ENCODE data around the gene TNFSF8. TPM values are rescaled to one million over a fixed set of nuclear protein-coding genes. Genes with fewer than 3 reads are reported as not detected.

TNFSF8 gene
- polyA plus RNA-seq, 1 donor: 0.27 TPM

GRCh38 chr9:114936581-114936980, 6.2 kb upstream of the TNFSF8 start:
- no peak for DNase-seq

DNA sequence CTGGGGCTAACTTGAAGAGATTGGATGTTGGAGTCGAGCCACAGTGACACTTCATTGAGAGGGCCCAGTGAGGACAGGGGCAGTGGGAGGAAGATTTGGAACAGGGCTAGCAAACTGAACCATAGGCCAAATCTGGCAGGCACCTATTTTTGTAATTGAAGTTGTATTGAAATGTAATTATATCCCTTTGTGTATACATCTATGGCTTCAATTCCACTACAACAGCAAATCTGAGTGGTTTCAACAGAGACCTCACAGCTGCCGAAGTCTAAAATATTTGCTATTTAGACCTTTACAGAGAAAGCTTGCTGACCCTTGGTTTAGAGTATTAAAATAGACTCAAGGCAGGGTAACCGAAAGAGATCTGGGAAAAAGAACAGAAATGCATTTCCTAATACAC, 4.7 kb upstream of the TNFSF8 start:
- no peak for DNase-seq

DNA sequence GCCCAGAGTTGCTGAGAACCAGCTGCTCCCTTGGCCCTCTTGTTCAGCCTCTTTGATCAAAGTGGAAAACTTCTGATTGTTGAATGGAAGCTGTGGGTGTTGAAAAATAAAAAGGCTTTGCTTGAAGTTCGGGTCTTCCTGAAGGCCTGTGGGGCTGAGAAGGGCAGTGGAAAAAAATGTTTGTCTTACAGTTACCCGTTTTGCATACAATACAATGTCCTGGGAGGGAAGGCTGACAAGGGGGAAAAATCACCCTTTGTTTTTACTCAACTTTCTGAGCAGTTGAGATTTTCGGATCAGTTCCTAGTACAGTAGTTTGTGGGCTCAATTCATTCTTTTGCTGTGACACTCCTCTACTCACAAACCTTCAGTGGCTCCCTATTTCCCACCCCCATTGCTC, 2.1 kb upstream of the TNFSF8 start:
- no peak for DNase-seq

- DNase-seq: no peak
Measured at GRCh38 chr9:114931407-114931806, 1.0 kb upstream of the TNFSF8 start.

GRCh38 chr9:114929201-114929600, 1.2 kb downstream of the TNFSF8 start:
- DNase-seq: no peak

DNA sequence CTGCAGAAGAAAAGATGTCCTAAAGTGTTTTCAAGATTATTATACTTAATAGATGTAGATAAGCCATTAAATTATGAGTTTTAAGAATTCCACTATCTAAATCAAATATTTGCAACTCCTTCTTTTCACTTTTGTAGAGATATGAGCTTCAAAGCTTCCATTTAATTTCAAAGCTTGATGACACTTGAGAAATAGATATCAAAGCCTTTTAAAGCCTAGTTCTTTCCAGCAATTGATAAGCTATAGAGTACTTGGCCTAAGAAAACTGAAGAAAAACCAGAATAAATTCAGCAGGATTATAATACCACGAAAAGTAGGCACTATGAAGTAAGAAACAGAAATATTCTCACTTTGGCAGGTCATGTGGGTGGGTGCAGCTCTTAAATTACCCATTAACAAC, 1.7 kb downstream of the TNFSF8 start:
- no peak for DNase-seq

DNA sequence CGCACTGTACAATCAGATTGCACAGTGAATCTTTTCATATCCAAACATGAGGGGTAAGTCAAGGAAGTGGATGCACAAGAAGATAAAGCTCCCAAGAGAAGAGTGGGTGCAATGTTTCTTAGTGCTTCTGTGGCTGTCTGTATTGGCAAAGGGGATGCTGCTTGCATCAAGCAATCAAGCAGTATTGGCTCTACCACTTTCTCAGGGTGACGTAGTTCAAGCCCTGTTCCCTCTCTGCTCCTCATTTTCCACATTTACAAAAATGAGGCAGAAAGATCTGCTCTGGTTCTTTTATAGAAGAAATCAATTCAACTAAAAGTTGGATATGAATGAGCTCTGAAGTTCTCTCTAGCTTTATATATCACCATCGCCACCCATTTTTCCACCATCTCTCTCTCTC, 2.3 kb downstream of the TNFSF8 start:
- no peak for DNase-seq

GRCh38 chr9:114925672-114926071, 4.7 kb downstream of the TNFSF8 start:
- no peak for DNase-seq

DNA sequence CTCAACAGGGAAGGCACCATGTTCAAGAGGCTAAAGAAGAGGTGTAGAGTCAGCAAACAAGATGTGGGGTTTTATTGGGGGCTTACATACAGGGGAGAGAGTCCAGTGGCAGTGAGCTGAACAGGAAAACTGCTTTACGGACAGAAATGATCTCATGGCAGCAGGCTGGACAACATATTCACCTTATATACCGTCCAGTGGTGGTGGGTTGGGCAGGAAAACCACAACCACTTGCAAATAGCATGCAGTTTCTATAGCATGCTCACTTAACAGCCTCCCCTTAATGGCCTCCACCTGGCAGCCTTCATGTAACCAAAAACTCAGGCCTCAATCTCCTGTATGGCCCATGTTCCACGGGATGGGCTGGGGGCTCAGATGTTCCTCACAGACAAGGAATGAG, 5.4 kb downstream of the TNFSF8 start:
- DNase-seq: no peak

DNA sequence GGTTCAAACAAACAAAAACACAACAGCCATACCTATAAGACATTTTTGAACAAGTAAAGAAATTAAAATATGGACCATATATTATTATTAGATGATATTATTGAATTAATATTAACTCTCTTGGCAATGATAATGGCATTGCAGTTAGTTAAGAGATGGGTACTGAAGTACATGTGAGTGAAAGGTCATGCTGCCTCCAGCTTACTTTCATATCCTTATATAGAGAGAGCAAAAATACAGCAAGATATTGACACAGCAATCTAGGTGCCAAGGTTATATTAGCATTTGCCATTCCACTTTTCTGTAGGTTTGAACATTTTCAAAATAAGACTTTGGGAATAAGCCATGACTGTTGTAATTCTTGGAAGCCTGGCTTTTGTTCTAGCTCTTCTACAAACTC, 6.1 kb downstream of the TNFSF8 start:
- DNase-seq: no peak

GRCh38 chr9:114923918-114924317, 6.5 kb downstream of the TNFSF8 start:
- DNase-seq: no peak

DNA sequence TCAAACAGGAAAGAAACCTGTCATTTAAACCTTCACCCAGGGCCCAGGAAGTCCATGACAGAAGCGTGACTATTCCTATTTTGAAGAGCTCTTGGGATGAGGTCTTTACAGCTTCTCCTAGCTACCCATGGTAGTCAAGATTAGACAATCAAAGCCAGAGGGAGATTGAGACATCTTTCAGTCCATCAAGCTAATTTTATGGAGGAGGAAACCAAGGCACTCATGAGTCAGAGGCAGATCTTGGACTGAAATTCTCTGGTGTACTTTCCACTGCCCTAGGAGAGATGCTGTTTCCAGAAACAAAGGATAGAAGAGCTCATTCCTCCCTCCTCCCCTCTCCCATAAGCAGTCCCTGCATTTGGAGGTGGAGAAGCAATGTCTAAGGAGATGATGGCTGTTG, 9.2 kb downstream of the TNFSF8 start:
- no peak for DNase-seq

GRCh38 chr9:114919611-114920010, 10.8 kb downstream of the TNFSF8 start:
- DNase-seq: no peak

- DNase-seq: no peak
Measured at GRCh38 chr9:114916481-114916880, 13.9 kb downstream of the TNFSF8 start.

- no peak for DNase-seq
Measured at GRCh38 chr9:114914139-114914538, 16.3 kb downstream of the TNFSF8 start.

DNA sequence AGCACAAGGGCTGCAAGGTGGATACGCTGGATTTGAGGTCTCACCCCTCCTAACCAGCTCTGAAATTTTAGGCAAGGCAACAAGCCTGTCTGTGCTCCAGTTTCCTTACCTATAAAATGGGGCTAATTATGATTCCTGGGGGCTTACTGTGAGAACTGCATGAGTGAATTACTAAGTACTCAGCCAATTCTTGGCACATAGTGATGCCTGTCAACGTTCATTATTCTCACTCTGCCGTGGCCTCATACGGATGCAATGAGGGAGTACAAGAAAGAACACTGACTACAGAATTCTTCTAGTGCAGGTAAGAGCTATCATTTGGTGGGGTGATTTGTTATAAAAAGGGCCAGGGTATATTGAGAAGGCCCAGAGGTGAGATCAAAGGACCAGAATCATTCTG, 16.7 kb downstream of the TNFSF8 start:
- no peak for DNase-seq

DNA sequence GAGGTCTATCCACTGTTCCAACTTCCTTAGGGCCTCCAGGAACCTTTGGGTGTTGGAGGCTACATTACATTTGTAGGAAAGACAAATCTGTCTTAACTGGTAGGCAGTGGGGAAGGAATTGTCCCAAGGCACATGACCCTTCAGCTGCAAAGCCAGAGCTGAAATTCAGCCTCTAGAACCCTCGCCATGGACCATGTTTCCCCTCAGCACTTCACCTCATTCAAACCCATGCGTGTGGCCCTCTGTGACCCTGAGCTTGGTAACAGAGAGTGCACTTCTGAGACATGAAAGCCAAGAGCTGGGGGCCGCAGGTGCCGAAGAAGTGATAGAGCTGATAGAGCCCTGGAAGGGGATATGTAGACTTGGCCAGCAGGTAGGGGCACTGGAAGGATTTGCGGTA, 17.2 kb downstream of the TNFSF8 start:
- DNase-seq: no peak

DNA sequence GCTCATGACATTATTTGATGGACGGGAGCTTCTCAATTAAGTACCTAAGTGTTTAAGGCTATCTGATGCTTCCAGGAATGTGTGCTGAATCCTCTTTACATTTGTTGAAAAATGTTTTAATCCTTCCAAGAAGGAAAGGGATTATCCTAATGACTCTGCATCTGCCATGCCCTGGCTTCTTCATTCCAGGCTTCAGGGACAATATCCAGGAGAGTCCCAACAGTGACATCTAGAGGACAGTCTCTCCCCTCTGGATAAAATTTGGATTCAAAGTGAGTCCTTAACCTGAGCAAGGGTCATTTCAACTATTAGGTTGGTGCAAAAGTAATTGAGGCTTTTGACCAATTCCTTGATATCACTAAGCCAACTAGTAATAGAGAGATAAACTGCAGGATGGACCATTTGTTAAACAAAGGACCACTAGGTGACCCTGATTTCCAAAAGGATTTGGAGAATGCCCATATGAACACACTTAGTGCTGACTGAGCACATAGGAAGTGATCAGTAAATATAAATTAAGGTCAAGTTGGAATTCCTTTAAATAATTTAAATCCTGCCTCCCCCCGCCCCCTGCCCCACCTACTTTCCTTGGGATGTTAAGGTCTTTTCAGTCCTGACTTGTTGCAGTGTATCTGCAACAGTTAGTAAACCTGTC, 19.1 kb downstream of the TNFSF8 start:
- DNase-seq: peak; percentile 55

GRCh38 chr9:114910541-114910940, 19.9 kb downstream of the TNFSF8 start:
- DNase-seq: no peak

- no peak for DNase-seq
Measured at GRCh38 chr9:114909661-114910060, 20.7 kb downstream of the TNFSF8 start.

GRCh38 chr9:114908805-114909448, 21.5 kb downstream of the TNFSF8 start:
- no peak for DNase-seq

DNA sequence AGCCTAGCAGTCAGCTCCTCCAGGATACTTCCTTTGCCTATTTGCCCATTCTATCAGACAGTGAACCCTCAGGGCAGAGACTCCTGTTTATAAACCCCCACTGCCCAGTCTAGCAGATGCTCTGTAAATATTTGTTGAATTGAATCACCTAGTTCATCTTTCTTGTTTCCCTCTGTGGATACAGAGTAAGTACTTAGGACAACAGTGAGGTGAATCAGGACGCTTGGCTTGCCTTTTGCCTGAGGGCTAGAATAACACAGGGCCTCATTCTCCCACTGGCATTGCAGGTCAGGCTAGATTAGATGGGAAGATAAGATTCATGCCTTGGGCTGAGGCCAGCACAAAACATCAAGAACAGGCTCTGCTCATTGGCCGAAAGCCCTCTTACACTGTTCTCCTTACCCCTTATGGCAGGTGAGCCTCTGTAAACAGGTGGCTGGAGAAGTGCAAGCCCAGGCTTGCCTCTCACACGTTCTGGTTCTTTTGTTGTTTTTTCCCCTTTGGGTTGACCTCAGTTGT, 22.2 kb downstream of the TNFSF8 start:
- DNase-seq: no peak

- no peak for DNase-seq
Measured at GRCh38 chr9:114906922-114907571, 23.3 kb downstream of the TNFSF8 start.

Data from left kidney (tissue), 2 donors.